Measurements from ENCODE around the gene PPM1H.

The PPM1H gene

DNA sequence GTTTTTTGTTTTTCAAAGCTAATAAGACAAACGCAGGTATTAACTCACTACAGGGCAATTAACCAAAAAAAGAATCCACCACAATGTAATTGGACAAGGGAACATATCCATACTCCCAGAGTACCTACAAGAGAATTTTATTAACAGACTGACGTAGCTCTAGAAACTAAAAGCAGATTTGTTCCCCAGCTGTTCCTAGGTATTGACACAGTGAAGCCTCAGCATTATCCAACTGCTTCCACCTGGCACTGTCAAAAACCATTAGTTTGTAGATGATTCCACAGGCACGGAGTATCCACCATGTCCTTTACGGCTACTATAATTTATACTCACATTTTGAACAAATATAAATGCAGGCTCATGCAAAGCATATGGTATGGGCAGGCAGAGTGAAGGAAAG lies 22.3 kb downstream of the PPM1H start:
- no peaks in the 10 kb centered on the region for H3K36me3 ChIP-seq (ENCODE audit: insufficient read depth, low read length)
- H3K9ac ChIP-seq (ENCODE audit: low read depth, low read length): no peak overlapping the region
- H3K27me3 ChIP-seq (ENCODE audit: insufficient read depth, low read length, poor library complexity): peaks cover 3% of the 10 kb centered on the region
- TF ChIP-seq, protein P1, sequence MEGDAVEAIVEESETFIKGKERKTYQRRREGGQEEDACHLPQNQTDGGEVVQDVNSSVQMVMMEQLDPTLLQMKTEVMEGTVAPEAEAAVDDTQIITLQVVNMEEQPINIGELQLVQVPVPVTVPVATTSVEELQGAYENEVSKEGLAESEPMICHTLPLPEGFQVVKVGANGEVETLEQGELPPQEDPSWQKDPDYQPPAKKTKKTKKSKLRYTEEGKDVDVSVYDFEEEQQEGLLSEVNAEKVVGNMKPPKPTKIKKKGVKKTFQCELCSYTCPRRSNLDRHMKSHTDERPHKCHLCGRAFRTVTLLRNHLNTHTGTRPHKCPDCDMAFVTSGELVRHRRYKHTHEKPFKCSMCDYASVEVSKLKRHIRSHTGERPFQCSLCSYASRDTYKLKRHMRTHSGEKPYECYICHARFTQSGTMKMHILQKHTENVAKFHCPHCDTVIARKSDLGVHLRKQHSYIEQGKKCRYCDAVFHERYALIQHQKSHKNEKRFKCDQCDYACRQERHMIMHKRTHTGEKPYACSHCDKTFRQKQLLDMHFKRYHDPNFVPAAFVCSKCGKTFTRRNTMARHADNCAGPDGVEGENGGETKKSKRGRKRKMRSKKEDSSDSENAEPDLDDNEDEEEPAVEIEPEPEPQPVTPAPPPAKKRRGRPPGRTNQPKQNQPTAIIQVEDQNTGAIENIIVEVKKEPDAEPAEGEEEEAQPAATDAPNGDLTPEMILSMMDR (IDR thresholded peaks at IDR 0.05; ENCODE audit: borderline replicate concordance, extremely low read depth, low read length, poor library complexity, severe bottlenecking): no peak
- no peak for TF ChIP-seq EZH2 (IDR thresholded peaks at IDR 0.05; ENCODE audit: borderline replicate concordance, low read depth, low read length, severe bottlenecking)
- H2AFZ ChIP-seq (ENCODE audit: low read depth, low read length): no peak overlapping the region
- H3K27ac ChIP-seq (ENCODE audit: low read length): no peak overlapping the region
- H4K20me1 ChIP-seq (ENCODE audit: insufficient read depth, low read length): no peaks in the 10 kb centered on the region
- H3K4me3 ChIP-seq (ENCODE audit: low read depth in 1 of 2, low read length in 2 of 2): no peak overlapping the region
- no peaks in the 10 kb centered on the region for H3K4me1 ChIP-seq (ENCODE audit: insufficient read depth, low read length)
- H3K9me3 ChIP-seq (ENCODE audit: insufficient read depth, low read length, severe bottlenecking): no peaks in the 10 kb centered on the region
- no peak overlapping the region for H3K4me2 ChIP-seq (ENCODE audit: insufficient read depth, low read length)
- no peaks in the 10 kb centered on the region for H3K79me2 ChIP-seq (ENCODE audit: insufficient read depth, low read length)
- no peak for ATAC-seq (ENCODE audit: insufficient read depth, low read depth)
- no peak for DNase-seq

GRCh38 chr12:62911286-62911685 lies 23.7 kb downstream of the PPM1H start:
- no peaks in the 10 kb centered on the region for H4K20me1 ChIP-seq (ENCODE audit: insufficient read depth, low read length)
- H3K79me2 ChIP-seq (ENCODE audit: insufficient read depth, low read length): no peaks in the 10 kb centered on the region
- peaks cover 7% of the 10 kb centered on the region for H3K27me3 ChIP-seq (ENCODE audit: insufficient read depth, low read length, poor library complexity)
- TF ChIP-seq, protein P1 (IDR thresholded peaks at IDR 0.05; ENCODE audit: borderline replicate concordance, extremely low read depth, low read length, poor library complexity, severe bottlenecking): no peak
- TF ChIP-seq EZH2 (IDR thresholded peaks at IDR 0.05; ENCODE audit: borderline replicate concordance, low read depth, low read length, severe bottlenecking): no peak
- H2AFZ ChIP-seq (ENCODE audit: low read depth, low read length): no peak overlapping the region
- DNase-seq (no peak), ATAC-seq (ENCODE audit: insufficient read depth, low read depth) (no peak)
- no peaks in the 10 kb centered on the region for H3K4me1 ChIP-seq (ENCODE audit: insufficient read depth, low read length)
- no peak overlapping the region for H3K4me3 ChIP-seq (ENCODE audit: low read depth in 1 of 2, low read length in 2 of 2)
- H3K9me3 ChIP-seq (ENCODE audit: insufficient read depth, low read length, severe bottlenecking): no peaks in the 10 kb centered on the region
- no peak overlapping the region for H3K4me2 ChIP-seq (ENCODE audit: insufficient read depth, low read length)
- no peak overlapping the region for H3K27ac ChIP-seq (ENCODE audit: low read length)
- no peak overlapping the region for H3K9ac ChIP-seq (ENCODE audit: low read depth, low read length)
- no peaks in the 10 kb centered on the region for H3K36me3 ChIP-seq (ENCODE audit: insufficient read depth, low read length)

- Histone ChIP-seq H3K79me2 (ENCODE audit: insufficient read depth, low read length) (no peaks in the 10 kb centered on the region), H3K9ac (ENCODE audit: low read depth, low read length) (no peak overlapping the region), H3K4me2 (ENCODE audit: insufficient read depth, low read length) (no peak overlapping the region), H3K9me3 (ENCODE audit: insufficient read depth, low read length, severe bottlenecking) (no peaks in the 10 kb centered on the region), H2AFZ (ENCODE audit: low read depth, low read length) (no peak overlapping the region), H4K20me1 (ENCODE audit: insufficient read depth, low read length) (no peaks in the 10 kb centered on the region), H3K36me3 (ENCODE audit: insufficient read depth, low read length) (no peaks in the 10 kb centered on the region), H3K4me3 (ENCODE audit: low read depth in 1 of 2, low read length in 2 of 2) (no peak overlapping the region), H3K27me3 (ENCODE audit: insufficient read depth, low read length, poor library complexity) (peaks cover 7% of the 10 kb centered on the region), H3K27ac (ENCODE audit: low read length) (no peak overlapping the region), H3K4me1 (ENCODE audit: insufficient read depth, low read length) (no peaks in the 10 kb centered on the region)
- TF ChIP-seq EZH2 (IDR thresholded peaks at IDR 0.05; ENCODE audit: borderline replicate concordance, low read depth, low read length, severe bottlenecking): no peak
- TF ChIP-seq, protein P1 (IDR thresholded peaks at IDR 0.05; ENCODE audit: borderline replicate concordance, extremely low read depth, low read length, poor library complexity, severe bottlenecking): no peak
- DNase-seq (no peak), ATAC-seq (ENCODE audit: insufficient read depth, low read depth) (no peak)
These were observed 24.3 kb downstream of the PPM1H start for GRCh38 chr12:62910549-62911169.
